GM12874 (cell line): ENCODE measurements around the gene RFX2.

ENCODE experiments used
- CTCF ChIP-seq: IDR thresholded peaks from 2 replicates; pipeline ENCODE4 v1.5.1; 2011; ENCODE audit warnings: low read depth, mild to moderate bottlenecking, control low read depth, low read length, moderate library complexity; ENCODE audit not compliant: insufficient read depth

The RFX2 gene

GRCh38 chr19:5992756-5993155 is 117.5 kb downstream of the RFX2 start:
- no peak for TF ChIP-seq CTCF

- no peak for TF ChIP-seq CTCF
Observed at GRCh38 chr19:5991244-5991838, 119.0 kb downstream of the RFX2 start.

- no peak for TF ChIP-seq CTCF
Observed at GRCh38 chr19:5990289-5990797, 120.0 kb downstream of the RFX2 start.

GRCh38 chr19:5989388-5990074 is 120.8 kb downstream of the RFX2 start:
- TF ChIP-seq CTCF, result no peak

- no peak for TF ChIP-seq CTCF
Observed at GRCh38 chr19:5988517-5989387, 121.5 kb downstream of the RFX2 start.

- TF ChIP-seq CTCF, result peak; percentile 87
Observed at GRCh38 chr19:5987077-5987818, 123.1 kb downstream of the RFX2 start.
